ENCODE measurements around the gene VSIG10.

VSIG10 gene

DNA sequence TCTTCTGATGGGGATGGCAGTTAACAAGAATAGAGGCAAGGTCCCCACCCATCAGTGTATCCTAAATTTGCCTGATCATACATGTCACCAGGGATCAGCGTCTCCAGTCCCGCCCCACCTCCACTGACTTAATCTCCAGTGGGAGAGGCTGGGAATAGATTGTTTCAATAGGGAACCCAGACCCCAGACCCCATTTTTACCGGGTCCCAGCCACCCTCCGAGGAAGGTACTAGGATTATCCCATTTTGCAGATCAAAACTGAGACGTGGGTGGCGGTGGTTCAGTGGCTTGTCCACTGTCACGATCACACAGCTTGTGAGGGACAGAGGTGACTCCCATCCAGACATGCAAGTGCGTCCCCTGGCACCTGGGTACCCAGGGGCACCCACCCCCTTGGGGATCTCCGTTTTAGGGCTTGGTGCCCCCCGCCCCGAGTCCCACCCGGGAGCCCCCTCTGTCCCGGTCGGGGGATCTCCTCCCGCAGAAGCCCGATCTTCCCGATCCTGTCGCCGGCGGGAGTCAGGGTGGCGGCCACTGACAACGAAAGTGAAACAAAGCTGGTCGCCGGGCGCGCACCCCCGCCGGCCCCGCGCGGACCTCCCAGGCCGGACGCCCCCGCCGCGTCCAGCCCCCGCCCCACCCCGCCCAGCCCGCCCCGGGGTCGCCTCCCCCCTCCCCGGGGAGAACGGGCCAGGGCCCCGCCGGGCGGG is 43.4 kb downstream of the VSIG10 start:
- no peaks in the 10 kb centered on the region for H3K36me3 ChIP-seq (ENCODE audit: control insufficient read depth, insufficient read depth, low read length)
- H3K9me3 ChIP-seq (ENCODE audit: control insufficient read depth, insufficient read depth, low read length) = no peaks in the 10 kb centered on the region
- H3K27ac ChIP-seq (ENCODE audit: low read length) = no peak overlapping the region
- H3K4me3 ChIP-seq (ENCODE audit: low read length) = peak overlapping the region; percentile 67
- no peak for DNase-seq (ENCODE audit: low read depth, low spot score)
- no peaks in the 10 kb centered on the region for H3K27me3 ChIP-seq (ENCODE audit: control insufficient read depth, insufficient read depth, low read length)
- WGBS (ENCODE audit: insufficient coverage, insufficient read length) = no CpG with 5 or more reads among the region's 46 CpGs
- H3K4me1 ChIP-seq (ENCODE audit: control insufficient read depth, insufficient read depth, low read length) = peaks cover 2% of the 10 kb centered on the region; the same call in 1 of the 2 replicates

- H3K27me3 ChIP-seq (ENCODE audit: control insufficient read depth, insufficient read depth, low read length) = no peaks in the 10 kb centered on the region
- no peaks in the 10 kb centered on the region for H3K9me3 ChIP-seq (ENCODE audit: control insufficient read depth, insufficient read depth, low read length)
- no peak for DNase-seq (ENCODE audit: low read depth, low spot score)
- H3K4me1 ChIP-seq (ENCODE audit: control insufficient read depth, insufficient read depth, low read length) = peaks cover 2% of the 10 kb centered on the region; the same call in 1 of the 2 replicates
- H3K36me3 ChIP-seq (ENCODE audit: control insufficient read depth, insufficient read depth, low read length) = no peaks in the 10 kb centered on the region
- peak overlapping the region; percentile 67; the same call in 1 of the 2 replicates for H3K4me3 ChIP-seq (ENCODE audit: low read length)
- WGBS (ENCODE audit: insufficient coverage, insufficient read length) = no CpG with 5 or more reads among the region's 11 CpGs
- no peak overlapping the region for H3K27ac ChIP-seq (ENCODE audit: low read length)
Observed at GRCh38 chr12:118059341-118060191, 44.2 kb downstream of the VSIG10 start.

GRCh38 chr12:118058881-118059280 is 44.9 kb downstream of the VSIG10 start:
- Histone ChIP-seq H3K36me3 (ENCODE audit: control insufficient read depth, insufficient read depth, low read length) (no peaks in the 10 kb centered on the region), H3K4me1 (ENCODE audit: control insufficient read depth, insufficient read depth, low read length) (peaks cover 2% of the 10 kb centered on the region; the same call in 1 of the 2 replicates), H3K27ac (ENCODE audit: low read length) (no peak overlapping the region), H3K27me3 (ENCODE audit: control insufficient read depth, insufficient read depth, low read length) (no peaks in the 10 kb centered on the region), H3K4me3 (ENCODE audit: low read length) (no peak overlapping the region), H3K9me3 (ENCODE audit: control insufficient read depth, insufficient read depth, low read length) (no peaks in the 10 kb centered on the region)
- whole genome bisulfite sequencing (ENCODE audit: insufficient coverage, insufficient read length) = no CpG with 5 or more reads among the region's 8 CpGs
- no peak for DNase-seq (ENCODE audit: low read depth, low spot score)

GRCh38 chr12:118058227-118058626 is 45.6 kb downstream of the VSIG10 start:
- no peak for DNase-seq (ENCODE audit: low read depth, low spot score)
- H3K27ac ChIP-seq (ENCODE audit: low read length) = no peak overlapping the region
- no peaks in the 10 kb centered on the region for H3K27me3 ChIP-seq (ENCODE audit: control insufficient read depth, insufficient read depth, low read length)
- no peak overlapping the region for H3K4me3 ChIP-seq (ENCODE audit: low read length)
- no peaks in the 10 kb centered on the region for H3K36me3 ChIP-seq (ENCODE audit: control insufficient read depth, insufficient read depth, low read length)
- H3K4me1 ChIP-seq (ENCODE audit: control insufficient read depth, insufficient read depth, low read length) = no peaks in the 10 kb centered on the region
- H3K9me3 ChIP-seq (ENCODE audit: control insufficient read depth, insufficient read depth, low read length) = no peaks in the 10 kb centered on the region
- WGBS (ENCODE audit: insufficient coverage, insufficient read length) = no CpG with 5 or more reads among the region's 7 CpGs

GRCh38 chr12:118055865-118056773 is 47.7 kb downstream of the VSIG10 start:
- H3K36me3 ChIP-seq (ENCODE audit: control insufficient read depth, insufficient read depth, low read length) = no peaks in the 10 kb centered on the region
- H3K4me1 ChIP-seq (ENCODE audit: control insufficient read depth, insufficient read depth, low read length) = no peaks in the 10 kb centered on the region
- no CpG with 5 or more reads among the region's 13 CpGs for WGBS (ENCODE audit: insufficient coverage, insufficient read length)
- no peak overlapping the region for H3K4me3 ChIP-seq (ENCODE audit: low read length)
- no peaks in the 10 kb centered on the region for H3K9me3 ChIP-seq (ENCODE audit: control insufficient read depth, insufficient read depth, low read length)
- no peak overlapping the region for H3K27ac ChIP-seq (ENCODE audit: low read length)
- no peaks in the 10 kb centered on the region for H3K27me3 ChIP-seq (ENCODE audit: control insufficient read depth, insufficient read depth, low read length)
- DNase-seq (ENCODE audit: low read depth, low spot score) = no peak

DNA sequence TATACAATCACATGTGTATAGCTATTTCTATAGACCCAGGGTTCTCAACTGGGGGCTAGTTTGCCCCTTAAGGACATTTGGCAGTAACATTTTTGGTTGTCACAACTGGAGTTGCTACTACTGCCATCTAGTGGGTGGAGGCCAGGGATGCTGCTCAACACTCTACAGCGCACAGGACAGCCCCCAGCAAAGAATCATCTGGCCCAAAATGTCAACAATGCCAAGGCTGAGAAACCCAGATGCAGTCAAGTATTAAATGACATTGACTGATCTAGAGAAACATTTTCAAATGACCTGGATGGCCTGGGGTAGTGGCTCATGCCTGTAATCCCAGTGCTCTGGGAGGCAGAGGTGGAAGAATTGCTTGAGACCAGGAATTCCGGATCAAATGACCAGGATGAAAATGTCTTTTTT is 48.7 kb downstream of the VSIG10 start:
- no peak overlapping the region for H3K27ac ChIP-seq (ENCODE audit: low read length)
- H3K4me1 ChIP-seq (ENCODE audit: control insufficient read depth, insufficient read depth, low read length) = no peaks in the 10 kb centered on the region
- DNase-seq (ENCODE audit: low read depth, low spot score) = peak; percentile 72
- WGBS (ENCODE audit: insufficient coverage, insufficient read length) = no CpG with 5 or more reads among the region's 2 CpGs
- peaks cover 2% of the 10 kb centered on the region; the same call in 1 of the 2 replicates for H3K36me3 ChIP-seq (ENCODE audit: control insufficient read depth, insufficient read depth, low read length)
- H3K27me3 ChIP-seq (ENCODE audit: control insufficient read depth, insufficient read depth, low read length) = no peaks in the 10 kb centered on the region
- no peak overlapping the region for H3K4me3 ChIP-seq (ENCODE audit: low read length)
- H3K9me3 ChIP-seq (ENCODE audit: control insufficient read depth, insufficient read depth, low read length) = no peaks in the 10 kb centered on the region

DNA sequence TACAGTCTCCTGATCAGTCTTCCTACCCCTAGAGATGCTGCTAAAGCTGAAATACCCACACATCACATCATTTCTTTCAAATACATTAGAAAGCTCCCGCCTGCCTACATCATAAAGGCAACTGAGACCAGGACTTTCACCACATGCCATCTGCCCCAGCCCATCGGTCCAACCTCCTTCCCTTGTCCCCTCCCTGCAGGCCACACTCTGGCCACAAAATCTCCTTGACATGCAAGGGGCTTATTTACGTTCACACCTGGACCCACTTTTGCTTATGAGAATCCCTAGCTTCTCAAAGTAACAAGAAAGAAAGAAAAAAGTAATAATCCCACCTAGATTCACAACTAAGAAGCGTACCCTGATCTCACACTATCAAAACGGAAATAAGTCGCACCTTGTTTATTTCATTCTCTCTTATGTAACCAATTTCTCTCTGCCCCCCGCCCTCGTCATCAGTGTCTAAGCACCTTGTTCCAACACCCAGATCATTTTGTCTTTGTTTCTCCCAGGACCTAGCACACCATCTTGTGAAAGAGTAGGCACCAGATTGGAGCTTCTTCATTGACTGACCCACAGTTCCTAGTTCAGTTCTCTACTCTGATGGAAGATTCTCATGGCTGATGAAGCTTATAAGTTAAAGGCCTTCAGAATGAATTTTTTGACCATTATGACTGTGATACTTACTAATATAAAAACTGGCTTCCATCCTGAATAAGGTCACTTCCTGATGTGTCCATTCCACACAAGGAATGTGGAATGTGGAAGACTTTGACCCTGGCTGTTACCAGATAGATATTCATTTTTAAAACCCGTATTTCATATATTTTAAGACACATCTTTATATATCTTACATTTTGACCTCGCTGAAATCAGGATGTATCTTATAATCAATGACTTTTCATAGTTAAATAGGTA is 50.5 kb downstream of the VSIG10 start:
- DNase-seq (ENCODE audit: low read depth, low spot score) = no peak
- Histone ChIP-seq H3K4me3 (ENCODE audit: low read length) (no peak overlapping the region), H3K9me3 (ENCODE audit: control insufficient read depth, insufficient read depth, low read length) (no peaks in the 10 kb centered on the region), H3K27ac (ENCODE audit: low read length) (no peak overlapping the region), H3K36me3 (ENCODE audit: control insufficient read depth, insufficient read depth, low read length) (peaks cover 2% of the 10 kb centered on the region; the same call in 1 of the 2 replicates), H3K27me3 (ENCODE audit: control insufficient read depth, insufficient read depth, low read length) (no peaks in the 10 kb centered on the region), H3K4me1 (ENCODE audit: control insufficient read depth, insufficient read depth, low read length) (no peaks in the 10 kb centered on the region)
- WGBS (ENCODE audit: insufficient coverage, insufficient read length) = no CpG with 5 or more reads among the region's 10 CpGs

DNA sequence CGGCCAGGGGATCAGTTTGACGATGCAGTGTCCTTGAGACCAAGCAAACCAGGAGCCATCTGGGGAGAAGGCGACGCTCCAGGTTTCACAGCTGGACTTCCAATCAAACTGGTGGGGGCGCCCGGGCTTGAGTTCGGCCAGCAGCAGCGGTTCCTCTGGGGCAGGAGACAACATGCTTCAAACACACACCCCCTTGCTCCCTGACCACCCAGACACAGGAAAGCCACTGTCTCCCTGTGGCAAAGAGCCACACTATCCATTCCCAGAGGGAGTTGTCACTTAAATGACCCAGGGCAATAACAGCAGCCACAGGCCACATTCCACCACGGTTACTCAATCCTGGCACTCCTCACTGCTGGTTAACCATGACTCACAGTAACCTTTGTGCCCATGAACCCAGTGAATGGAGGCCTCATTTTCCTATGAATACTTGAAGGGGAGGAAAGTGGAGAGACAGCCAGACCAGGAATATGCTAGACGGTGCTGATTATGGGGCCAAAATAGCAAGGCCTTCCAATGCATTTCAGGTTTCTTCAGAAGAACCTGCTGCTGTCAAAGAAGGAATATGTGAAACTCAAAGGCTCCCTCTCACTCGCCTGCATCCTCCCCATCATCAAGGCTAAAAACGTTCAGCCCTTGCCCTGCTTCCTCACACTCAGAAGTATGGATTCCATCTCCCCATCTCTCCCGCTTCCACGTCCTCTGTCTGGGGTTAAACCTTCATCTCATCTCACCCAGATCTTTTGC is 51.3 kb downstream of the VSIG10 start:
- Histone ChIP-seq H3K4me3 (ENCODE audit: low read length) (no peak overlapping the region), H3K27me3 (ENCODE audit: control insufficient read depth, insufficient read depth, low read length) (no peaks in the 10 kb centered on the region), H3K27ac (ENCODE audit: low read length) (no peak overlapping the region), H3K9me3 (ENCODE audit: control insufficient read depth, insufficient read depth, low read length) (no peaks in the 10 kb centered on the region), H3K4me1 (ENCODE audit: control insufficient read depth, insufficient read depth, low read length) (no peaks in the 10 kb centered on the region), H3K36me3 (ENCODE audit: control insufficient read depth, insufficient read depth, low read length) (peaks cover 6% of the 10 kb centered on the region; the same call in 1 of the 2 replicates)
- no CpG with 5 or more reads among the region's 14 CpGs for WGBS (ENCODE audit: insufficient coverage, insufficient read length)
- no peak for DNase-seq (ENCODE audit: low read depth, low spot score)

Data from iPS DF 6.9 (cell line).